ENCODE results near the gene HNRNPH1.
"Not testable (repeated sequence)": the region's sequence is repeated elsewhere in the genome, so short reads cannot be mapped to it uniquely, and the experiment has no call there.

DNA sequence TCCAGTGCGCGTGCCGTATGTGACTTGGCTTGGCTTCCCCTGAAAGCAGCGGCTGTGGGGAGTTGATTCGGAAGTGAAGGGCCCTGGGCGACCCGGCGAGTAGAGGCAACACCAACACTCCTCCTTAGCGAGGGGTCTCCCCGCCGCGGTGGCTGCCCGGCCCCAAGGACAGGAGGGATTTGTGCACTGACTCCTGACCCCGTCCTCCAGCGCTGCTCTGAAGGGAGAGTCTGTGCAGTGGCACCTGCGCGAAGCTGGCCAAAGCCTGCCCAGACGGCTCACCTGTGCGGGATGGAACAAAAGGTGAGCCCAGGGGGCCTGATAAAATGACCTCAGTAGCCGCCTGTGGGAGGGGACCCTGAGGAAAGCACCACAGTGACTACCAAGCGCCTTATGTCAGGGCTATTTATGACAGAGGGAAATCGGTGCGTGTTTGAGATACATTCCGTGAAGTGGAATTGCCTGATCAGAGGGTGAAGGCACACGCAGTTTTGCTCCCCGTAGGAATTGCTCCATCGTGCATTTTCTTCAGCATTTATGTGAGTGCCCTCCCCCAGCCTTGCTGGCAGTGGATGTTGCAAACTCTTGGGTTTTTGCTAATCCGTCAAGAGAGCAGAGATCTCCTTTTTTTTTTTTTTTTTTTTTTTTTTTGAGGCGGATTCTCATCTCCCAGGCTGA lies 34.8 kb upstream of the HNRNPH1 start:
- TF ChIP-seq, protein P1, sequence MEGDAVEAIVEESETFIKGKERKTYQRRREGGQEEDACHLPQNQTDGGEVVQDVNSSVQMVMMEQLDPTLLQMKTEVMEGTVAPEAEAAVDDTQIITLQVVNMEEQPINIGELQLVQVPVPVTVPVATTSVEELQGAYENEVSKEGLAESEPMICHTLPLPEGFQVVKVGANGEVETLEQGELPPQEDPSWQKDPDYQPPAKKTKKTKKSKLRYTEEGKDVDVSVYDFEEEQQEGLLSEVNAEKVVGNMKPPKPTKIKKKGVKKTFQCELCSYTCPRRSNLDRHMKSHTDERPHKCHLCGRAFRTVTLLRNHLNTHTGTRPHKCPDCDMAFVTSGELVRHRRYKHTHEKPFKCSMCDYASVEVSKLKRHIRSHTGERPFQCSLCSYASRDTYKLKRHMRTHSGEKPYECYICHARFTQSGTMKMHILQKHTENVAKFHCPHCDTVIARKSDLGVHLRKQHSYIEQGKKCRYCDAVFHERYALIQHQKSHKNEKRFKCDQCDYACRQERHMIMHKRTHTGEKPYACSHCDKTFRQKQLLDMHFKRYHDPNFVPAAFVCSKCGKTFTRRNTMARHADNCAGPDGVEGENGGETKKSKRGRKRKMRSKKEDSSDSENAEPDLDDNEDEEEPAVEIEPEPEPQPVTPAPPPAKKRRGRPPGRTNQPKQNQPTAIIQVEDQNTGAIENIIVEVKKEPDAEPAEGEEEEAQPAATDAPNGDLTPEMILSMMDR (conservative IDR thresholded peaks at IDR 0.05 in 1 of 2, IDR thresholded peaks at IDR 0.05 in 1 of 2; ENCODE audit: extremely low read depth in 1 of 2, insufficient read depth in 1 of 2, low read depth in 1 of 2, low read length in 2 of 2): not testable (repeated sequence)
- not testable (repeated sequence) for TF ChIP-seq EZH2 (IDR thresholded peaks at IDR 0.05; ENCODE audit: borderline replicate concordance, low read length)
